IPS-18c (cell line): ENCODE data around the gene UBASH3B.
"Not testable (repeated sequence)": the region's sequence is repeated elsewhere in the genome, so short reads cannot be mapped to it uniquely, and the experiment has no call there.

ENCODE experiments used
- H3K4me3 ChIP-seq: 2 replicates; pipeline ENCODE4 v1.7.0; 2013; ENCODE audit warnings: low read depth, mild to moderate bottlenecking, low read length, moderate library complexity; ENCODE audit not compliant: insufficient read depth
- H3K9me3 ChIP-seq: one replicate; pipeline ENCODE4 v1.6.1; 2013; ENCODE audit warnings: mild to moderate bottlenecking, low read length, moderate library complexity; ENCODE audit not compliant: control insufficient read depth, insufficient read depth

The UBASH3B gene

DNA sequence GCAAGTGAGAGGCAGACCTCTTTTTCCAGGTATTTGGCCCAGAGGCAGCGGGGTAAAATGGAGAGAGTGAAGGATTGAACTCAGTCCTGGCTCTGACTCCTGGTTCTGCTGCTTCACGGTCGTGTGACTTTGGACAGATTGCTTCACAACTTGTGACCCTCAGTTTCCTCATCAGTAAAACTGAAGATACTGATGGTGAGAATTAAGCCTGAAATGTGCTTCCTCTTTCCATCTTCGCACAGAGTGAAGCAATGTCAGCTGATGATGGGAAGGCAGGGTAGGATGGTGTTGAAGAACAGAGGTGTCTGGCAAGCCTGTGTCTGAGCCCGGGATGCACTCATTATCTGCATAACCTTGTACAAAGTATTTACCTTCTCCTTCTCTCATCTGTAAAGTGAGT lies 59.0 kb downstream of the UBASH3B start:
- H3K9me3 ChIP-seq = no peaks in the 10 kb centered on the region
- no peak overlapping the region for H3K4me3 ChIP-seq

DNA sequence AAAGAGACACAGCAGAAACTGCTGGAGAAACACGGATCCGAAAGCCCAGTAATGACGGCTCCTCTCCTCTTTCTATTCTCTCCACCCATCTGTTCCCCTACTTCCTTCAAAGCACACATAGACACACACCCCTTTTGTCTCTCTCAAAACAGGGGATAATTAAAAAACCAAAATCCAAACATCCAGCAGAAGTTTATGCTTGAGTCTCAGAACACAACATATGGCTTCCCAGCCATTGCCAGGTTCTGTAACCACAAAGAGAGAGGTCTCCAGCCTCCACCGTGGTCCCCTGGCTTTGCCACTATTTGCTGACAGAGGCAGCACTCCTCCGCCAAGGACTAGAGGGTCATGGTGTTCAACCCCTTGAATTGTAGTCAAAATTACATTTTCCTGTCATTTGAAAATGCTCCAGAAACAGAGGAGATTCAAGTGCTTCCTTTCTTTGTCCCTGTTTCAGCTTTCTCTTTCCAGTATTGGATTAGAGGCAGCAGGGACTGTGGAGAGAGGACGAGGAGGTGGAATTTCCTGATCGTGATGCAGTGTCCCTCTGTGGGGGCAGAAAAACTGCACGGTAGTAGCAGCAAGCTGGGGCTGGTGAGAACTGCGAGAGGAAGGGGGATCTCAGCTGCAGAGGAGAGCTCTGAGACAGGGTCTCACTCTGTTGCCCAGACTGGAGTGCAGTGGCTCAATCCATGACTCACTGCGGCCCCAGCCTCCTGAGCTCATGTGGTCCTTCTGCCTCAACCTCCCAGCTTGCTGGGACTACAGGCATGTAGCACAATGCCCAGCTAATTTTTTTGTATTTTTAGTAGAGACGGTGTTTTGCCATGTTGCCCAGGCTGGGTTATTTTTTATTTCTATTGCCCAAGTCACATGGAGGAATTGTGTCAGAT lies 60.3 kb downstream of the UBASH3B start:
- no peak overlapping the region for H3K4me3 ChIP-seq
- no peaks in the 10 kb centered on the region for H3K9me3 ChIP-seq

DNA sequence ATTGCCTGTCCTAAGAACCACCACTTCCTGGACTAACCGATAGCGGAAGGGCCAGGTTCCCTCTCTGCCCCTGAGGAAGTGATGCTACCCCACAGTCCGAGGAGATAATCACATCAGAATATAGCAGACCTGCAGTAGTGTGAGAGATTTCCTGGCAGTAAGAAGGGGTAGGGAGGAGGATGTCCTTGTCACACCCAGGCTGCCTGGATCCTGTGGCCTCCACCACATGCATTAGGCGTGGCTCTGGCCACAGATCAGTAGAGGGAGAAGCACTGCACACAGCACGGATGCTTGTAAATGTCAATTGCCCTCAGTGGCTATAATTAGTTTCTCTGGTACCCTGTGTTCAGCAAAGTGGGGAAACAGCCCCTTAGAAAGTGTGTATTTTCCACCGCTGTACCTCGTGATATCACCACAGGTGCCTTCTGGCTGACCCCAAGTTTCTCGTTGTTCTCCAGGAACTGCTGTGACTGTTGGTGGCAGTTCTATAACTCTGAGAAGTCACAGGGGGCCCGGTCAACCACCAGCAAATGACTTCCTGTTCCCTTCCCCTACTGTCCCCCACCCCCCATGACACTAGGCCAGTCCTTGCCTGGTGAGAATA lies 61.8 kb downstream of the UBASH3B start:
- Histone ChIP-seq H3K9me3 (no peaks in the 10 kb centered on the region), H3K4me3 (no peak overlapping the region)

DNA sequence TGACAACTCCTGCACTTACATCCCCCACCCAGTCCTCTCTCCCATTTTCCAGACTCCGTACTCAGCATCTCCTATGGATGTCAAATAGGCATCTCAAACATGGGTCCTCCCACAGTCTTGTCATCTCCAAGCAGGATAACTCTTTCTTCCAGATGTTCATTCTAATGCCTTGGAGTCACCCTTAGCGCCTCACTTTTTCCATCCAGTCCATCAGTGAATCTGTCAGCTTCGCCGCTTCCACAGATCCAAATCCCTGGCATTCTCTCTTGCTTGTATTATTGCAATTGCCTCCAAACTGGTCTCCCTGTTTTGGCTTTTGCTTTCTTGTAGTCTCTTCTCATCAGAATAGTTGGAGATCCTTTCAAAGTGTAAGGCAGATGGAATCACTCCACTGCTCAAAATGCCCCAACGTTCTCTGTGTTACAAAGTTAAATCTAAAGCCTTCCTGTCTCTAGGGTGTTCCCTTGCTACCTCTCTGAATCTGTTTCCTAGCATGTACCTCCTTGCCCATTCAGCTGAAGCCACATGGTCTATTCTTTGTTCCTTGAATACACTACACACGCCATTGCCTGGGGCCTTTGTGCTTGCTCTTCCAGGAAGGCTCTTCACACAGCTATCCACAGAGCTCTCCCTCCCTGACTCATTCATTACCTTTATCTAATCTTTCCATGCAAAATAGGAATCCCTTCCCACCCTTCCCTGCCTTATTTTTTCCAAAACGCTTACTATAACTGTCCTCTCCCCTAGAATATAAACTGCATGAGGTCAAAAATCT lies 64.8 kb downstream of the UBASH3B start:
- Histone ChIP-seq H3K4me3 (no peak overlapping the region), H3K9me3 (no peaks in the 10 kb centered on the region)

DNA sequence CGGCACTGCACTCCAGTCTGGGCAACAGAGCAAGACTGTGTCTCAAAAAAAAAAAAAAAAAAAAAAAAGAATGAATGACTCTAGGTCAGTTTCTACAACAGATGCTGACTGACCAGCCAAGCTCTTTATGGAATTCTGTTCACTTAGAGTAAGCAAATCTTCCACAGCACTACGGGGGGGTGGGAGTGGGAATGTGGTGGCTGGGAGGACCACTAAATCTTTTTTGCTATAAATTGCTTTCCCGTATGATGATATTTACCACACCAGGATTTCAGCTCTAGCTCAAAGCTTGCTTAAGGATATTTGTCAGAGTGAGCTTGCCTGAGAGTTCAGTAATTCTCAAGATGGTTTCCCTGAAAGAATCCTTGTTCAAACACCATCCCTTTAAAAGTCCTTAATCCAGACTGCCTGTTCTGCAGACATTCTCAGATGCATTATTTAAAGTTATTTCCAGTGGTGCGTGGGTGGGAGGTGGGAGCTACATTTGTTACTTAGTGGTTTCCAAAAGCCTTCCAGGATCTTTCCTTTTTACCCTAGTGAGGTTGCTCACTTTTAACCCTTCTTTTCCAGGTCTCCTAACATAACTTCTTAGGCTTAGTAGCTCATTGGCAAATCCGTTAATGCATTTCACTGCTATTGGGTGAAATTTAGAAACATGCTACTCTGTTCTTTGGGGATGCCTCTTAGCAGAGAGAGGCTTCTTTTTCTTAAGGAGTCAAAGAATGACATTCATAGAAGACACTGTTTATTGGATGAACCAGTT lies 65.9 kb downstream of the UBASH3B start:
- H3K4me3 ChIP-seq = no peak overlapping the region

DNA sequence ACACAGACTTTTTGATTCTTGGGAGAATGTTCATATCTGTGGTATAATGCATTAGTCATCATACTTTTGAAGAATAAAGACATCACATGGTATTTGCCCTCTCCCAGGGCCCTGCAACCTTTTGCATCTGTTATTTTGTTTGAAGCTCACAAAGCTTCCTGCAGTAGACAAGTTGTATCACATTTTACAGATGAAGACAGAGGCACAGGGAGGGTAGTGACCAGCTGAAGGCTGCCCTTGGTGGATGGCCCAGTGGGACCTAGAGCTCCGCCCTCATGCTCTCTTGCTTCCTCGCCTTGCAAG lies 66.4 kb downstream of the UBASH3B start:
- Histone ChIP-seq H3K4me3 (no peak overlapping the region), H3K9me3 (no peaks in the 10 kb centered on the region)

More for the DNA sequence above, 65.9 kb downstream of the UBASH3B start:
- H3K9me3 ChIP-seq = no peaks in the 10 kb centered on the region

DNA sequence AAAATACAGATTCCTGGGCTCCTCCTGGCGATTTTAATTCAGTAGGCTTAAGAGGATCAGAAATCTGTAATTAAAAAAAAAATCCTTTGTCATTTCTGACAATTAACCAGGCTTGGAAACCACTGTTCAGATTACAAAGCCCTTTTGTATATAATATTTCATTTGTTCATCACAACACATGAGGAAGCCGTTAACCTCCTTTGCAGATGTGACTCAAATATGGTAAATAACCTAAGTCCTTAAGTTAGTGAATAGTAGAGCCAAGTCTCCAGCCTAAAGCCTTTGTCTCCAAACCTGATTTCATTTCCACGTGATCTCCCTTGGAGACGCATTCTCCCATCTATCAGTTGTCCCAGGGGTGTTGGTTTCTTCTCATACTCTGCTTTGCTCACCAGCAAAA lies 67.6 kb downstream of the UBASH3B start:
- H3K9me3 ChIP-seq = no peaks in the 10 kb centered on the region
- no peak overlapping the region for H3K4me3 ChIP-seq

DNA sequence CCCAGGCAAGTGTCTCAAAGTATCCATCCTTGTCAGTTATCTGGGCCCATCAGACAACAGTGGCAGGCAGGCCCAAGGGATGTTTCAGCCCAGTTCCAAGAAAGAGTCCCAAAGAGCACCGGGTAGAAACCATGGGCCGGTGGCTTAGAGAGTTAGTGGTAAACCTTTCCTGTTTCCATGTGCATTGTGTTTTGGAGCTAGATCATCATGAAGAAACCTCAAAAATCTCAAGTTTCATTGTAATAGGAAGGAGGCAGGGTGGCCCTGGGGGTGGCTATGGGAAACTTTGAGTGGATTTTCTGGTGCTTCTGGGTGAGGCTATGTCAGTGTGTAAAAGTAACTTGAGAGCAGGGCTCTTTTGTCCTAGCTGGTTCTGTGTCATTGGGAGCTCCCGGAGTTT lies 68.1 kb downstream of the UBASH3B start:
- no peak overlapping the region for H3K4me3 ChIP-seq
- no peaks in the 10 kb centered on the region for H3K9me3 ChIP-seq

DNA sequence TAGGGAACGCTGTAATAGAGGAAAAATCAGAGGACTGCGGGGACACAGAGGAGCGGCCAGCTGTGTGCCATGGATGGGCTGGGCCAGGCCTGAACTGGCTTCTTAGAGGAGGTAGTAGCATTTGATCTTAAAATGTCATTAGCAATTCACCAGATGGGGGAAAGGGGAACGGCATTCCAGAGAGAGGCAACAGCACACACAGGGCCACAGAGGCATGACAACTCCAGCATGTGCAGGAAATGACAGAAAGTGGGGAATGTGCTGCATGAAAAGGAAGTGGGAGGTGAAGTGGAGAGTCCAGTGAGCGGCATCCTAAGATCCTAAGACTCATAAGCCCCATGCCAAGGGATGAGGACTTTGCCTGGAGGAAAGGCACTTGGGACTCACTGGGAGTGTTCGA lies 69.0 kb downstream of the UBASH3B start:
- no peak overlapping the region for H3K4me3 ChIP-seq
- no peaks in the 10 kb centered on the region for H3K9me3 ChIP-seq

DNA sequence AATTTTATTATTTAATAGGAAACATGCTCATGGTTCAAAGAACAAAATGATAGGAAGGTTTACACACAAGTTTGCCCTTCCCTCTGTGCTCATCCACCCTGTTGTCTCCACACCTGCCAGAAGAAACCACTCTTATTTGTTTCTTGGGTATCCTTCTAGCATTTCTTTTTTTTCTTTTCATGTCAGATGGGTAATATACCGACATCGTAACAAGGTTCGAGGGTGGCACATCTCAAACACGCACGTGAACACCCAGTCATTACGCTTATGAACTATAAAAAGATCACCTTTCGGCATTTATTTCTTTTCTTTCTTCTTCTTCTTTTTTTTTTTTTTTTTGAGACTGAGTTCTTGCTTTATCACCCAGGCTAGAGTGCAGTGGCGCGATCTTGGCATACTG lies 70.5 kb downstream of the UBASH3B start:
- Histone ChIP-seq H3K4me3 (no peak overlapping the region), H3K9me3 (no peaks in the 10 kb centered on the region)

DNA sequence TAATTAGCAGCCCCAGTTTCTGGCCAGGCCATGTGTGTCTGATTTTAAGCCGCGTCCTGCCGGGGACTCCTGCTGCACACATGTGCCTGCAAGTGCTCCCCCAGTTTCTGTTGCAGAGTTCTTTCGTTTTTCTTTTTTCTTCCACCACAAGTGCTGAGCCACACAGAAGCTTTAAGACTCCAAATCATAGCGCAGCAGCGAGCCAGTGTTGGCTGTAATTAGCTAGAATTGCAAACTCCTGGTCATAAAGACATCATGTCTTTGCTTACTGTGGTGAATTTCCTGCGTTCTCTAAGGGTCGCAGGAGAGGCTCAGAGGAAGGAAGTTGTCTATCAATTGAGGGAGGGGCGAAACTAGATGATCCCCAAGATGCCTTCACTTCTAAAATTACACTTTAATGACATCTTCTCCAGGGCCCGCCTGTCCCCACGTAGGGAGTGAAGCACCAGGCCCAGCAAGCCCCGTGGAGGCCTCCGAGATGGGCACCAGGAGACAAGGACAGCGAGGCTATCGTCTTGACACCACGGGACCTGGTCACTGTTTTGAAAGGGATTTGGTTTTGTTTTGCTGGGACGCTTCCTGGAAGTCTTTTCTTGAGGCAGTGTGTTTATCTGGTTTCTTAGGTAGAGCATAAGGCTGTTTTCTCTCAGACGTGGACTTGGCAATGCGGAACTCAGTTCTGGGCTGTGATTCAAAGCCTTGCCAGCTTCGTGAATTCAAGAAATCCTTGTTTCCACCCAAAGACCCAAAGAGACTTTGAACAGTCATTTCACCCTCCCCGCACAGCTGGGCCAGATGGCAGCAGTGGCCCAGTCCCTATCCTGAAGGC lies 71.8 kb downstream of the UBASH3B start:
- H3K4me3 ChIP-seq = no peak overlapping the region
- H3K9me3 ChIP-seq = no peaks in the 10 kb centered on the region

DNA sequence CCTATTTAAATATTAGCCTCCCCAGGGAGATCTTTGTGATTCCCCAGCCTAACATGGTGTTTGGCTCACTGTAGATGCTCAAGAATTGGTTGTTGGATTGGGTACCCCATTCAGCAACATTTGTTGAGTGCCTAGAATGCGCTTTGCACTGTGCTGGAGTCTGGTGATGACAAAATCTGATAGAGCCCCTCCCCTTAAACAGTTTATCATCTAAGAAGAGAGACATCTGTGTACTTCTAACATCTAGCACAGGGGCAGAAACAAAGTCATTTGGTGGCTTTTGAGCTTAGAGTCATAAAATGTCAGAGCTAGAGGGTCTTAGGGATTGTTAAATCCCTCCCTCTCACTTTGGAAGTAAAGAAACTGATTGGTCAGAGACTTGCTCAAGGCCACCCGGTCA lies 73.0 kb downstream of the UBASH3B start:
- Histone ChIP-seq H3K9me3 (no peaks in the 10 kb centered on the region), H3K4me3 (no peak overlapping the region)

DNA sequence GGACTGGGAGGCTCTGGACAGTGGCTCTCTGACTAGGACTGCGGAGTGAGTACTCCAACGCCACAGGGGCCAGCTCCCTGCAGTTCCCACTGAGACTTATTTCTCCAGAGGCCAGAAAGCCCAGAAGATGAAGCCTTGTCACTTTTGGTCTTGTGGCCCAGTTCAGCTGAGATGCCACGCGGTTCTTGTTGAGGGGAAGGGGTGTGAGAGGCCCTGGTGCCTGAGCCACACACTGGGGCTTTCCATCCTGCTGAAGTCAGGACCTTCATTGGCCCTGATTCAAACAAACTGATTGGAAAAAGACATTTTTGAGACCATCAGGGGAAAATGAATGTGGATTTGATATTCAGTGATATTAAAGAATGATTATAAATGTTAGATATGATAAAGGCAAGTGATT lies 73.6 kb downstream of the UBASH3B start:
- Histone ChIP-seq H3K4me3 (no peak overlapping the region), H3K9me3 (no peaks in the 10 kb centered on the region)

DNA sequence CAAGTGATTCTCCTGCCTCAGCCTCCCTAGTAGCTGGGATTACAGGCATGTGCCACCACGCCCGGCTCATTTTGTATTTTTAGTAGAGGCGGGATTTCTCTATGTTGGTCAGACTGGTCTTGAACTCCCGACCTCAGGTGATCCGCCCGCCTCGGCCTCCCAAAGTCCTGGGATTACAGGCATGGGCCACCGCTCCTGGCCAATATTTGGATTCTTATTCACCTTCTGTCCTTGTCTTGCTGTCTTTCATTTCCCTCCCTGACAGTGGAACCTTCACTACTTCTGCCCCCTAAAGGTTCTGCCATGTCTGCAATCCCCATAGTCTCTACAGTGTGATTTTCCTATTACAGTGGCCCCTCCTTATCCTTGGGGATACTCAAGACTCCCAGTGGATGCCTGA lies 75.2 kb downstream of the UBASH3B start:
- not testable (repeated sequence) for H3K4me3 ChIP-seq, H3K9me3 ChIP-seq

DNA sequence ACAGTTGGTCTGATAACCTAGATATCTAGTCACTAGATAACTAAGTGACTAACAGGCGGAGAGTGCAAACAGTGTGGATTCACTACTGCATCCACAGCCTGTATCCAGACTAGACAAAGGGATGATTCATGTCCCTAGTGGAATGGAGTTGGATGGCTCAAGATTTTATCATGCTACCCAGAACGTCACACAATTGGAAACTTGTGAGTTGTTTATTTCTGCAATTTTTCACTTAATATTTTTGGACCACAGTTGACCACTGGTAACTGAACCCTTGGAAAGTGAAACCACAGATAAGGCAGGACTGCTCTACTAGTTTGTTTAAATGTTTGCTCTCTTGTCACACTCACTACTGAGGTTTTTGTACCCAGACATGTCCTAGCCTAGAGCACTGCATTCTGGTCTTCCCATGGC lies 76.0 kb downstream of the UBASH3B start:
- Histone ChIP-seq H3K4me3 (no peak overlapping the region), H3K9me3 (peaks cover under 1% of the 10 kb centered on the region)

DNA sequence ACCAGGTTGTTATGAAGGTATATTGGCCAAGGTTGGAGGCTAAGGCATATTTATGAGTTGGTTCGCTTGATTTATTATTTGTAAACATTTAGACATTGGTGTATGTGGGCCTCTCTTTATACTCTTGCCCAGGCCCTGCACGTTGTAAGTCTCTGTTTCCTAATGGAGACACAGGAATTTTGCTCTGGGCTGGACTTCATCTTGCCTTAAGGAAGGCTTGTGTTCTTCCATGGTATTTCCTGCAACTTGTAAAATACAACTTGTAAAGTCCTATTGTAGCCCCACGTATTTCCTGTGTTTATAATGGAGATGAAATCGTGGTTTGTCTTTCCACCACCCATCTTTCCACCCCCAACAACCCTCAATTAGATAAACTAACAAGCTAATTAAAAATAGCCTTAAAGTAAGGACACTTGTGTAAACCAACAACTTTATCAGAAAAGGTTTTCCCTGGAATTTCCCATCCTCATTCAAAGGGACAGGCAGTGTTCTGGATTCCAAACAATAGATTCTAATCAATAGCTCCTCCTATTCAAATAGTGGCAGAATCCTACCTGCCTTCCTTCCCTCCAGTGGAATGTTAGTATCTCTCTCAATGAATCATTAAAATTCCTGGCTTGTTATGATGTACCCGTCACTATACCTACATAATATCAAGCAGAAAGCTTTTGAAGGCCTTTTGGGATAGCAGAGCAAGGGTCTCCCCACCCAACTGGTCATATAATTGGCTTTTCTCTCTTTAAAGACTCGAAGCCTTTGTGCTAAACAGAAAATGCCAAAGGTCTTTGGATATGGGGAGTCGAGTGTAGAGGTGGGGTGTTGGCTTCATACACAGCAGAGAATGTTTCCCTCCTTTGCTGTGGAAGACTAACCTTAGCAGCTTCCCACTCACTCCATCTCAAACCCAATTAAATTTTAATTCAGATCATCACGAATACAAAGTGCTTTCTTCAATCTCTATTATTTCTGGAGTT lies 77.1 kb downstream of the UBASH3B start:
- H3K9me3 ChIP-seq = peaks cover 2% of the 10 kb centered on the region
- H3K4me3 ChIP-seq = no peak overlapping the region
